BLaER1 (cell line): ENCODE data around the gene CASK.

Source experiments
- H3K27ac ChIP-seq: shearing (Covaris generic); formaldehyde crosslinking; 2 replicates; pipeline ENCODE4 v1.8.1; 2022
- H3K27me3 ChIP-seq: shearing (Covaris generic); formaldehyde crosslinking; 2 replicates; pipeline ENCODE4 v1.8.1; 2022
- H3K36me3 ChIP-seq: shearing (Covaris generic); formaldehyde crosslinking; 2 replicates; pipeline ENCODE4 v1.8.1; 2022
- H3K4me1 ChIP-seq: shearing (Covaris generic); formaldehyde crosslinking; 2 replicates; pipeline ENCODE4 v1.8.1; 2022
- H3K4me2 ChIP-seq: shearing (Covaris generic); formaldehyde crosslinking; 2 replicates; pipeline ENCODE4 v1.8.1; 2022
- H3K4me3 ChIP-seq: shearing (Covaris generic); formaldehyde crosslinking; 2 replicates; pipeline ENCODE4 v1.8.1; 2022
- H3K9ac ChIP-seq: shearing (Covaris generic); formaldehyde crosslinking; 2 replicates; pipeline ENCODE4 v1.8.1; 2022
- H3K9me3 ChIP-seq: shearing (Covaris generic); formaldehyde crosslinking; 2 replicates; pipeline ENCODE4 v1.8.1; 2022
- H4K20me1 ChIP-seq: shearing (Covaris generic); formaldehyde crosslinking; 2 replicates; pipeline ENCODE4 v1.8.1; 2022
- Cebpa-rat ChIP-seq: shearing (Covaris generic); IDR thresholded peaks from 2 replicates; pipeline ENCODE4 v1.8.1; 2022

CASK gene

DNA sequence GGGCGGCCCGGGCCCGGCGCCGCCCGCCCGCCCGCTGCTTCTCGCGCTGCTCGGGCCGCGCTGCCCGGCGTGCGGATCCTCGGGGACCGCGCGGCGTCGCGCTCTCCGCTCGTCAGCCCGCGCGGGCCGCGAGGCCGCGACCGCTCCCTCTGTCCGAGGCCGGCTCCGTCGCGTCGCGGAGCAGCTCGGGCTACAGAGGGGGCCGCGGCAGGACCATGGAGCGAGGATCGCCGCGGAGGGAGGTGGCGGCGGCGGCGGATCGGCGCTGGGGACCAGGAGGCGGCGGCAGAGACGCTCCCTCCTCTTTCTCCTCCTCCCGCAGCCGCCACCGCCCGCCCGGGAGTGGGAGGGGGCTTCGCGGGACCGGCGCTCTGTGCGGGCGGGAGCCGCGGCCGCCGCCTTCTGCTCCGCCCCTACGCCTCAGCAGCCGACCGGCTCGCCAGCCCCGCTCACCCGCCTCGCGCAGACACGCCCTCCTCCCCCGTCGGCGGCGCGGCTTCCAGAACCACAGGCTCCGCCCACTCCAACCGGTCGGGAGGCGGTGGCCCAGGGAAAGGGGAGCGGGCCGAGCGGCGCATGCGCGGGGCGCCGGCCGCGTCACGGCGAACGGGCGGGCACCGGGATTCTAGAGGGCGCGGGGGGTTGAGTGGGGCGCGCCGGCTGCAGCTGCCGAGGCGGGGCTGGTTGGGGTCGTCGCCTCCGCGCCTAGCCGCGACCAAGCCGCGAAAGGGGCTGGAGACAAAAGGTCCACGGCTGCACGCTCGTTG lies at the start of gene CASK:
CASK (minus strand) TSS at position 344 of the 767 bp plus-strand sequence. CDS start 566 bp downstream, outside the sequence.
- Histone ChIP-seq H3K9ac (peak within 1 kb of the TSS; percentile 82), H4K20me1 (peaks cover 25% of the 10 kb centered on the region), H3K4me1 (no peaks in the 10 kb centered on the region), H3K27me3 (peaks cover 81% of the 10 kb centered on the region), H3K9me3 (no peaks in the 10 kb centered on the region), H3K4me2 (peak within 1 kb of the TSS; percentile 74), H3K4me3 (peak within 1 kb of the TSS; percentile 75), H3K27ac (peak within 1 kb of the TSS; percentile 84), H3K36me3 (no peaks in the 10 kb centered on the region)
- no peak for TF ChIP-seq Cebpa-rat

- Histone ChIP-seq H4K20me1 (no peaks in the 10 kb centered on the region), H3K4me2 (no peak overlapping the region), H3K27ac (no peak overlapping the region), H3K4me3 (no peak overlapping the region), H3K4me1 (no peaks in the 10 kb centered on the region), H3K36me3 (no peaks in the 10 kb centered on the region), H3K9ac (no peak overlapping the region), H3K27me3 (peaks cover 65% of the 10 kb centered on the region), H3K9me3 (no peaks in the 10 kb centered on the region)
- no peak for TF ChIP-seq Cebpa-rat
These were observed 48.0 kb upstream of the CASK start for GRCh38 chrX:41971346-41971745.

GRCh38 chrX:41970419-41970818 lies 47.1 kb upstream of the CASK start:
- no peaks in the 10 kb centered on the region for H3K36me3 ChIP-seq

GRCh38 chrX:41963348-41963747 lies 40.0 kb upstream of the CASK start:
- peaks cover 4% of the 10 kb centered on the region; the same call in 1 of the 2 replicates for H4K20me1 ChIP-seq

More at GRCh38 chrX:41970419-41970818, 47.1 kb upstream of the CASK start:
- Histone ChIP-seq H3K27me3 (peaks cover 73% of the 10 kb centered on the region), H4K20me1 (no peaks in the 10 kb centered on the region), H3K27ac (no peak overlapping the region), H3K4me2 (no peak overlapping the region), H3K9me3 (no peaks in the 10 kb centered on the region), H3K4me1 (no peaks in the 10 kb centered on the region), H3K9ac (no peak overlapping the region), H3K4me3 (no peak overlapping the region)
- TF ChIP-seq Cebpa-rat = no peak

DNA sequence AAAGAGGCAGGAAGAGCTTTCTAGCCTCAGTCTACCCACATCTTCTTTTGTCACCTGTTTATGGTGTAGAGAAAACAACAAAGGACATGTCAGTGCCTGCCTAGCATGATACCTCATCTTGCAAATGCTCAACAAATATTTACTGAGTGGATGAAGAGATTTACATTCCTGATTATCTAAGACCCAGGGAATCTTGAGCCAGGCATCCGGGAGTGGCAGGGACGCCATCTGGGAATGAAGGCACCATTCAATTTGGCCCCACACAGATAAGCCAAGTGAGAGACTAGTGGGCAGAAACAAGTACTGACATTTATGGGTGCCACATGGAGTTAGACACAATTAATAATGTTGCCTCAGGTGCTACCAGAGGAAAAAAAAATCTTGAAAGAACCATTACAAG lies 36.8 kb upstream of the CASK start:
- peaks cover 86% of the 10 kb centered on the region for H3K27me3 ChIP-seq
- H3K27ac ChIP-seq = no peak overlapping the region
- H3K4me3 ChIP-seq = no peak overlapping the region
- H3K36me3 ChIP-seq = no peaks in the 10 kb centered on the region
- no peak for TF ChIP-seq Cebpa-rat
- no peaks in the 10 kb centered on the region for H3K9me3 ChIP-seq
- H3K9ac ChIP-seq = no peak overlapping the region
- H3K4me1 ChIP-seq = no peaks in the 10 kb centered on the region
- H4K20me1 ChIP-seq = peaks cover 4% of the 10 kb centered on the region; the same call in 1 of the 2 replicates
- no peak overlapping the region for H3K4me2 ChIP-seq

More at GRCh38 chrX:41963348-41963747, 40.0 kb upstream of the CASK start:
- Histone ChIP-seq H3K27me3 (peaks cover 88% of the 10 kb centered on the region), H3K9me3 (no peaks in the 10 kb centered on the region), H3K4me2 (no peak overlapping the region), H3K36me3 (no peaks in the 10 kb centered on the region), H3K27ac (no peak overlapping the region), H3K4me3 (no peak overlapping the region), H3K9ac (no peak overlapping the region), H3K4me1 (no peaks in the 10 kb centered on the region)
- TF ChIP-seq Cebpa-rat = no peak

DNA sequence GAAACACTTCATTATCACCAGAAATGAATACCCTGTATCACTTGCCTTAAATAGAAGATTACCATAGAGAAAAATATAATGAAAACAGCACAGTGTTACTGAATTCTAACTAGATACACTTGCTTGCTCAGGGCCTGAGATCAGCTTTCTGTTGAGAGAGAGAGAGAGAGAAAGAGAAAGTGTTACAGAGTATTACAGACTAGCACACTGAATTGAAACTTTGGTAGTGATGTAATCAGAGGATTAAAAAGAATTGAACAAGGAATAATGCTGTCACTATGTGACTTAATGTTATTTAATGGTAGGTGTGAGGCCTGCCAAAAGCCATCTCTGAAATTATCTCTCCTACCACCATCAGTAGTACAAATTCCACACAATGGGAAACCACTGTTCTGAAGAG lies 35.5 kb upstream of the CASK start:
- no peak overlapping the region for H3K9ac ChIP-seq
- no peak overlapping the region for H3K4me2 ChIP-seq
- H3K27me3 ChIP-seq = peaks cover 86% of the 10 kb centered on the region
- H4K20me1 ChIP-seq = peaks cover 4% of the 10 kb centered on the region; the same call in 1 of the 2 replicates
- no peak overlapping the region for H3K27ac ChIP-seq
- H3K9me3 ChIP-seq = no peaks in the 10 kb centered on the region
- H3K4me1 ChIP-seq = no peaks in the 10 kb centered on the region
- no peak for TF ChIP-seq Cebpa-rat
- H3K36me3 ChIP-seq = no peaks in the 10 kb centered on the region
- H3K4me3 ChIP-seq = no peak overlapping the region

GRCh38 chrX:41956027-41956426 lies 32.7 kb upstream of the CASK start:
- peaks cover 87% of the 10 kb centered on the region for H3K27me3 ChIP-seq
- no peaks in the 10 kb centered on the region for H3K36me3 ChIP-seq
- no peak overlapping the region for H3K27ac ChIP-seq
- no peaks in the 10 kb centered on the region for H3K4me1 ChIP-seq
- no peak overlapping the region for H3K4me3 ChIP-seq
- no peak overlapping the region for H3K4me2 ChIP-seq
- H3K9me3 ChIP-seq = no peaks in the 10 kb centered on the region
- peaks cover 4% of the 10 kb centered on the region; the same call in 1 of the 2 replicates for H4K20me1 ChIP-seq
- no peak for TF ChIP-seq Cebpa-rat
- H3K9ac ChIP-seq = no peak overlapping the region

GRCh38 chrX:41952102-41952501 lies 28.7 kb upstream of the CASK start:
- TF ChIP-seq Cebpa-rat = no peak
- Histone ChIP-seq H3K27me3 (peaks cover 97% of the 10 kb centered on the region), H3K9ac (no peak overlapping the region), H3K36me3 (no peaks in the 10 kb centered on the region), H3K27ac (no peak overlapping the region), H3K9me3 (no peaks in the 10 kb centered on the region), H3K4me3 (no peak overlapping the region), H3K4me1 (no peaks in the 10 kb centered on the region), H4K20me1 (no peaks in the 10 kb centered on the region; the same call in 1 of the 2 replicates), H3K4me2 (no peak overlapping the region)

GRCh38 chrX:41946989-41947612 lies 23.7 kb upstream of the CASK start:
- Histone ChIP-seq H3K27me3 (peaks cover 98% of the 10 kb centered on the region), H3K9me3 (no peaks in the 10 kb centered on the region), H3K4me2 (no peak overlapping the region), H4K20me1 (no peaks in the 10 kb centered on the region; the same call in 1 of the 2 replicates), H3K4me1 (no peaks in the 10 kb centered on the region), H3K9ac (no peak overlapping the region), H3K27ac (no peak overlapping the region), H3K4me3 (no peak overlapping the region), H3K36me3 (no peaks in the 10 kb centered on the region)
- no peak for TF ChIP-seq Cebpa-rat

GRCh38 chrX:41946235-41946634 lies 22.9 kb upstream of the CASK start:
- Histone ChIP-seq H3K4me2 (no peak overlapping the region), H3K36me3 (no peaks in the 10 kb centered on the region), H3K27me3 (peaks cover 99% of the 10 kb centered on the region), H3K9me3 (no peaks in the 10 kb centered on the region), H3K4me3 (no peak overlapping the region), H3K27ac (no peak overlapping the region), H4K20me1 (no peaks in the 10 kb centered on the region; the same call in 1 of the 2 replicates), H3K4me1 (no peaks in the 10 kb centered on the region), H3K9ac (no peak overlapping the region)
- TF ChIP-seq Cebpa-rat = no peak
